GM12875 (cell line): ENCODE measurements around the gene PDE6B.

Experiments
- H3K4me3 ChIP-seq: one replicate; pipeline ENCODE4 v1.5.1; 2011; ENCODE audit warnings: low read depth, low read length, control low read depth
- CTCF ChIP-seq: IDR thresholded peaks from 2 replicates; pipeline ENCODE4 v1.5.1; 2011; ENCODE audit warnings: low read depth, mild to moderate bottlenecking, control low read depth, inconsistent platforms, low read length, moderate library complexity, borderline replicate concordance; ENCODE audit not compliant: insufficient read depth

The PDE6B gene

DNA sequence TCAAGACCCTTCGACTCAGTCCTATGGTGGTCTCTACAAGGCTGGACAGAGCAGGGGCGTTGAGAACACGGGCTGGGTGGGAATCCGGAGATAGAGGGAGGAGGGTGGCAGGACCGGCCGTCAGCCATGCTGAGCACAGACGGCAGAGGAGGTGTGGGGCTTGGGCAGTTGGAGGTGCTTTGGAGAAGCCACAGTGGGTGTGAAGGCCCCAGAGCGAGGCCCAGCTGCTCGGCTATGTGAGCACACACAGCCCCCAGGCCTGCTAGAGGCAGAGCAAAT lies 4.2 kb downstream of the PDE6B start:
- no peak for TF ChIP-seq CTCF
- no peak overlapping the region for H3K4me3 ChIP-seq

GRCh38 chr4:629915-630641 lies 4.7 kb downstream of the PDE6B start:
- no peak for TF ChIP-seq CTCF
- no peak overlapping the region for H3K4me3 ChIP-seq

GRCh38 chr4:630656-631055 lies 5.3 kb downstream of the PDE6B start:
- H3K4me3 ChIP-seq: no peak overlapping the region
- no peak for TF ChIP-seq CTCF

- TF ChIP-seq CTCF: no peak
- H3K4me3 ChIP-seq: no peak overlapping the region
Observed at GRCh38 chr4:632196-632790, 6.9 kb downstream of the PDE6B start.

DNA sequence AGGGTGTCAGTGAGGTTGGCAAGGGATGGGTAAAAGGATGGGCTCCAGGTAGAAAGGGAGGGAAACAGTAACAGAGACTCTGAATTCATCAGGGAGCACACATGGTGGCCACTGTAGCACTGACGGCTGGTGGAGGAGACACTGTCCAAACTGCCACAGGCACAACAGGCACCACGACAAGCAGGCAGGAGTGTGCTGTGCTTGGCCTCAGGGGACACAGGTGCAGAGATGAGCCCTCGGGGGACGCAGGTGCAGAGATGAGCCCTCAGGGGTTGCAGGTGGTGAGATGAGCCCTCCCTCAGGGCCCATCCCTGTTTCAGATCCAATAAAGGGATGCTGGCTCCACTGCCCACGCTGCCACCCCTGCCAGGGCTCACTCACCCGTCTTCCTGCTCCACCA lies 7.6 kb downstream of the PDE6B start:
- no peak overlapping the region for H3K4me3 ChIP-seq
- no peak for TF ChIP-seq CTCF

- no peak overlapping the region for H3K4me3 ChIP-seq
- TF ChIP-seq CTCF: no peak
Observed at GRCh38 chr4:633406-633805, 8.0 kb downstream of the PDE6B start.

DNA sequence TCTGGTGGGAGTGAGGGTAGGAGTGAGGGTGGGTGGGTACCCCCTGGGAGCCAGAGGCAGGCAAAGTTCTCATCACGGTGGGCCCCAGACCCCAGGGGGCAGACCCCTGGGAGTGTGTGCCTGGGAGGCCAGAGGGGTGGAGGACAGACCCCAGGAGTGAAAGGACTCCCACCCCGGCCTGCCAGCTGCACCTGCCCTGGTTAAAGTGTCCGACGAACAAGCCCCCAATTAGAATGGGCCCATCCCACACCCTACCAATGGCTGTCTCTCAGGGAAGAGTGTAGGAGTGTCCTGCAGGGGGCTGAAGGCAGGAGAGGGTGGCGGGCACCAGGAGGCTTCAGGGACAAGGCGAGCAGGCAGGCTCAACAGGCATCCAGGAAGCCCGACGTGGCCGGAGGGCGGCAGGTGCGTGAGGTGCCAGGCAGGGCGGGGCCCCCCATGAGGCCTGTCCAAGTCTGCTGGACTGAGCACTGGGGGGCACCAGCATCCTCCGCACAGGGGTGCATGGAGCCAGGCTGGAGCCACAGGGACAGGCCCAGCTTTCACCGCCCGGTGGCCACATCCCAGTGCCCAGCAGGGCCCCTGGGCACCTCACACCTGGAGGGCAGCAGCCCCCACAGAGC lies 8.7 kb downstream of the PDE6B start:
- no peak overlapping the region for H3K4me3 ChIP-seq
- TF ChIP-seq CTCF: no peak
